H9 (cell line): Measurements from ENCODE around the gene PDPR. TPM values are rescaled to one million over a fixed set of nuclear protein-coding genes. Genes with fewer than 3 reads are reported as not detected.
A peak's percentile ranks its signal among the peaks of the same experiment; 100 is the strongest.
"Not testable (repeated sequence)": the region's sequence is repeated elsewhere in the genome, so short reads cannot be mapped to it uniquely, and the experiment has no call there.

Experiments used
- DNase-seq: peaks from one replicate; pipeline ENCODE4 v3.0.0-alpha.2; 2017
- H2AFZ ChIP-seq: one replicate; pipeline ENCODE4 v1.6.1; 2013; ENCODE audit warnings: mild to moderate bottlenecking, low read length, control low read depth, moderate library complexity
- H2AK5ac ChIP-seq: 2 replicates; pipeline ENCODE4 v1.6.1; 2013; ENCODE audit warnings: low read length, control low read depth, mixed read lengths; ENCODE audit not compliant: insufficient read length
- H2BK120ac ChIP-seq: one replicate; pipeline ENCODE4 v1.6.1; 2013; ENCODE audit warnings: low read depth, mild to moderate bottlenecking, low read length, control low read depth, inconsistent platforms; ENCODE audit not compliant: poor library complexity, severe bottlenecking
- H2BK12ac ChIP-seq: 2 replicates; pipeline ENCODE4 v1.6.1; 2013; ENCODE audit warnings: low read length, control low read depth, mixed read lengths, low read depth; ENCODE audit not compliant: insufficient read length
- H2BK15ac ChIP-seq: 2 replicates; pipeline ENCODE4 v1.6.1; 2013; ENCODE audit warnings: low read depth, low read length, control low read depth
- H2BK20ac ChIP-seq: one replicate; pipeline ENCODE4 v1.6.1; 2013; ENCODE audit warnings: low read depth, mild to moderate bottlenecking, low read length, control low read depth, inconsistent platforms; ENCODE audit not compliant: poor library complexity, severe bottlenecking
- H2BK5ac ChIP-seq: 2 replicates; pipeline ENCODE4 v1.6.1; 2013; ENCODE audit warnings: low read length, control low read depth, mixed read lengths; ENCODE audit not compliant: insufficient read length
- H3K14ac ChIP-seq: 2 replicates; pipeline ENCODE4 v1.6.1; 2013; ENCODE audit warnings: low read length, control low read depth; ENCODE audit not compliant: insufficient read depth
- H3K18ac ChIP-seq: 2 replicates; pipeline ENCODE4 v1.6.1; 2013; ENCODE audit warnings: low read depth, mild to moderate bottlenecking, mixed read lengths, low read length, control low read depth; ENCODE audit not compliant: insufficient read length
- H3K23ac ChIP-seq: 2 replicates; pipeline ENCODE4 v1.6.1; 2013; ENCODE audit warnings: low read length, control low read depth, mixed read lengths, low read depth; ENCODE audit not compliant: insufficient read length
- H3K23me2 ChIP-seq: 2 replicates; pipeline ENCODE4 v1.6.1; 2013; ENCODE audit warnings: low read depth, mild to moderate bottlenecking, mixed read lengths, low read length, control low read depth; ENCODE audit not compliant: insufficient read length, poor library complexity, severe bottlenecking
- H3K27ac ChIP-seq: 2 replicates; pipeline ENCODE4 v1.5.1; 2013; ENCODE audit warnings: low read length, control low read depth, mixed read lengths, low read depth; ENCODE audit not compliant: insufficient read length
- H3K27me3 ChIP-seq: 2 replicates; pipeline ENCODE4 v1.6.1; 2013; ENCODE audit warnings: low read length, control low read depth, inconsistent platforms; ENCODE audit not compliant: insufficient read depth
- H3K4ac ChIP-seq: 2 replicates; pipeline ENCODE4 v1.6.1; 2013; ENCODE audit warnings: low read depth, mild to moderate bottlenecking, control low read depth, inconsistent platforms, low read length, moderate library complexity
- H3K4me1 ChIP-seq: 2 replicates; pipeline ENCODE4 v1.6.1; 2013; ENCODE audit warnings: low read length, control low read depth, inconsistent platforms; ENCODE audit not compliant: insufficient read depth
- H3K4me2 ChIP-seq: 2 replicates; pipeline ENCODE4 v1.6.1; 2013; ENCODE audit warnings: low read length, control low read depth, mixed read lengths; ENCODE audit not compliant: insufficient read length, insufficient read depth
- H3K56ac ChIP-seq: 2 replicates; pipeline ENCODE4 v1.6.1; 2013; ENCODE audit warnings: low read depth, mild to moderate bottlenecking, mixed read lengths, low read length, control low read depth; ENCODE audit not compliant: insufficient read length
- H3K79me1 ChIP-seq: 2 replicates; pipeline ENCODE4 v1.6.1; 2013; ENCODE audit warnings: low read depth, mild to moderate bottlenecking, moderate library complexity, low read length, control low read depth, inconsistent platforms; ENCODE audit not compliant: insufficient read depth, poor library complexity, severe bottlenecking
- H3K79me2 ChIP-seq: 2 replicates; pipeline ENCODE4 v1.6.1; 2013; ENCODE audit warnings: low read length, control low read depth, inconsistent platforms; ENCODE audit not compliant: insufficient read depth
- H3K9ac ChIP-seq: 2 replicates; pipeline ENCODE4 v1.6.1; 2013; ENCODE audit warnings: low read length, control low read depth, mixed read lengths; ENCODE audit not compliant: insufficient read length; ENCODE audit errors: extremely low read depth
- H3K9me3 ChIP-seq: one replicate; pipeline ENCODE4 v1.6.1; 2013; ENCODE audit warnings: low read depth, low read length, inconsistent platforms; ENCODE audit not compliant: control insufficient read depth
- H3T11ph ChIP-seq: one replicate; pipeline ENCODE4 v1.6.1; 2013; ENCODE audit warnings: mild to moderate bottlenecking, low read length, control low read depth, inconsistent platforms
- H4K20me1 ChIP-seq: one replicate; pipeline ENCODE4 v1.6.1; 2013; ENCODE audit not compliant: control insufficient read depth, insufficient read length, insufficient read depth
- H4K5ac ChIP-seq: 2 replicates; pipeline ENCODE4 v1.6.1; 2013; ENCODE audit warnings: low read depth, mild to moderate bottlenecking, mixed read lengths, low read length, control low read depth; ENCODE audit not compliant: insufficient read length
- H4K8ac ChIP-seq: replicated peaks from 2 replicates; pipeline ENCODE4 v1.6.1; 2013; ENCODE audit warnings: low read length, control low read depth, mixed read lengths, low read depth; ENCODE audit not compliant: insufficient read length
- H4K91ac ChIP-seq: 2 replicates; pipeline ENCODE4 v1.6.1; 2013; ENCODE audit warnings: low read depth, mild to moderate bottlenecking, moderate library complexity, mixed read lengths, low read length, control low read depth; ENCODE audit not compliant: insufficient read length
- H3K27ac Mint-ChIP-seq, 3 experiments: 2 replicates in 2 of 3; 3 replicates in 1 of 3; pipeline ENCODE4 v1.8.0; 2020 to 2021; ENCODE audit warnings: mixed read lengths in 3 of 3, mild to moderate bottlenecking in 1 of 3, moderate library complexity in 1 of 3
- H3K27me3 Mint-ChIP-seq: 2 replicates; pipeline ENCODE4 v1.8.0; 2021; ENCODE audit warnings: low read depth, mild to moderate bottlenecking, moderate library complexity, mixed read lengths
- H3K36me3 Mint-ChIP-seq, 3 experiments: 2 replicates in 2 of 3; 3 replicates in 1 of 3; pipeline ENCODE4 v1.8.0; 2020 to 2021; ENCODE audit warnings: low read depth in 3 of 3, mixed read lengths in 3 of 3; ENCODE audit not compliant: insufficient read depth in 1 of 3
- H3K4me1 Mint-ChIP-seq, 2 experiments: 2 replicates each; pipeline ENCODE4 v1.8.0; 2020; ENCODE audit warnings: mixed read lengths in 2 of 2
- H3K4me3 Mint-ChIP-seq, 2 experiments: 2 replicates in 1 of 2; 3 replicates in 1 of 2; pipeline ENCODE4 v1.8.0; 2020 to 2021; ENCODE audit warnings: mild to moderate bottlenecking in 2 of 2, mixed read lengths in 2 of 2, moderate library complexity in 1 of 2
- H3K9me3 Mint-ChIP-seq, 2 experiments: 2 replicates in 1 of 2; 3 replicates in 1 of 2; pipeline ENCODE4 v1.8.0; 2020; ENCODE audit warnings: mild to moderate bottlenecking in 2 of 2, mixed read lengths in 2 of 2, moderate library complexity in 1 of 2
- CTCF ChIP-seq: fragments of 200-600 bp; sonication (generic); conservative IDR thresholded peaks from 3 replicates; pipeline ENCODE4 v1.8.0; 2021; ENCODE audit warnings: antibody characterized with exemption, mild to moderate bottlenecking
- WGBS: extraction: QIAGEN DNeasy Blood & Tissue Kit; methylation state at CpG from one replicate; pipeline ENCODE4 v1.1.7; 2013; ENCODE audit warnings: missing lambda C conversion rate, low lambda C conversion rate, mixed read lengths; ENCODE audit not compliant: insufficient read length; ENCODE audit errors: extremely low coverage; 5-methylcytosine and 5-hydroxymethylcytosine counted together
- total RNA-seq: library from RNA; stranded (reverse); gene quantifications from 2 replicates; pipeline ENCODE4 v1.2.1, GENCODE V29; 2021

Gene PDPR
- total RNA-seq, 1 experiment from 2014 or later: 37.2 TPM

GRCh38 chr16:70152578-70153302 is 38.6 kb downstream of the PDPR start:
- no peak for DNase-seq
- H3K4me1 ChIP-seq: no peaks in the 10 kb centered on the region
- H3K23ac ChIP-seq: no peak overlapping the region
- Mint-ChIP-seq H3K9me3 (no peaks in the 10 kb centered on the region), H3K27ac (peak overlapping the region in 1 of 3 experiments; percentile 68; a peak in 2 of 7 replicates), H3K27me3 (no peaks in the 10 kb centered on the region), H3K4me1 (no peaks in the 10 kb centered on the region), H3K36me3 (peaks cover 59 to 70% (median 62%) of the 10 kb centered on the region in 3 experiments), H3K4me3 (no peak overlapping the region)
- no peak overlapping the region for H2BK15ac ChIP-seq
- no peak overlapping the region for H2BK120ac ChIP-seq
- H3T11ph ChIP-seq: no peak overlapping the region
- no peak overlapping the region for H3K4me2 ChIP-seq
- H2AFZ ChIP-seq: no peak overlapping the region
- H4K91ac ChIP-seq: no peak overlapping the region
- WGBS: no CpG with 5 or more reads among the region's 13 CpGs
- no peak overlapping the region for H3K56ac ChIP-seq
- H3K9me3 ChIP-seq: no peaks in the 10 kb centered on the region
- H3K9ac ChIP-seq: no peak overlapping the region
- H3K79me1 ChIP-seq: no peaks in the 10 kb centered on the region
- no peak overlapping the region for H3K14ac ChIP-seq
- no peak for TF ChIP-seq CTCF
- H4K8ac ChIP-seq: no peak overlapping the region
- no peak overlapping the region for H3K18ac ChIP-seq
- H4K20me1 ChIP-seq: no peaks in the 10 kb centered on the region
- H2BK12ac ChIP-seq: no peak overlapping the region
- H3K23me2 ChIP-seq: peaks cover 2% of the 10 kb centered on the region
- H2AK5ac ChIP-seq: no peak overlapping the region
- H3K27ac ChIP-seq: no peak overlapping the region
- H2BK5ac ChIP-seq: no peak overlapping the region
- H4K5ac ChIP-seq: no peak overlapping the region
- no peaks in the 10 kb centered on the region for H3K27me3 ChIP-seq
- H3K79me2 ChIP-seq: no peaks in the 10 kb centered on the region
- no peak overlapping the region for H3K4ac ChIP-seq
- no peak overlapping the region for H2BK20ac ChIP-seq

GRCh38 chr16:70154736-70155135 is 40.6 kb downstream of the PDPR start:
- H4K8ac ChIP-seq, H3K4me1 ChIP-seq, H3K27me3 ChIP-seq, H2BK15ac ChIP-seq, H4K20me1 ChIP-seq, H3K27ac ChIP-seq, H3T11ph ChIP-seq, H3K27me3 Mint-ChIP-seq, H3K23ac ChIP-seq, H3K4ac ChIP-seq, H2AK5ac ChIP-seq, H2BK12ac ChIP-seq, H3K14ac ChIP-seq, H3K4me2 ChIP-seq, H3K9me3 ChIP-seq, H3K27ac Mint-ChIP-seq, H3K9me3 Mint-ChIP-seq, H3K9ac ChIP-seq, H2BK20ac ChIP-seq, DNase-seq, H3K56ac ChIP-seq, H3K4me3 Mint-ChIP-seq, H2BK5ac ChIP-seq, H4K91ac ChIP-seq, H2AFZ ChIP-seq, H3K79me2 ChIP-seq, H3K4me1 Mint-ChIP-seq, H3K18ac ChIP-seq, H3K79me1 ChIP-seq, H3K23me2 ChIP-seq, H4K5ac ChIP-seq, H2BK120ac ChIP-seq: not testable (repeated sequence)
- WGBS: no CpG with 5 or more reads among the region's 10 CpGs
- peaks cover 47 to 53% (median 48%) of the 10 kb centered on the region in 3 experiments; a peak in 6 of 7 replicates for H3K36me3 Mint-ChIP-seq
